Stimulated activated CD4-positive, alpha-beta T cell treated with anti-CD3 and anti-CD28 coated beads, Interleukin-15, amount 100 ng/mL, for 48 hours (primary cell): ENCODE results near the gene HEPH.
A peak's percentile ranks its signal among the peaks of the same experiment; 100 is the strongest.
"Not testable (repeated sequence)": the region's sequence is repeated elsewhere in the genome, so short reads cannot be mapped to it uniquely, and the experiment has no call there.

ENCODE experiments used
- DNase-seq, 2 donors: peaks; one replicate each; pipeline ENCODE4 v3.0.0-alpha.2; 2020; ENCODE audit warnings: low read depth in 2 of 2

HEPH gene, protein sequence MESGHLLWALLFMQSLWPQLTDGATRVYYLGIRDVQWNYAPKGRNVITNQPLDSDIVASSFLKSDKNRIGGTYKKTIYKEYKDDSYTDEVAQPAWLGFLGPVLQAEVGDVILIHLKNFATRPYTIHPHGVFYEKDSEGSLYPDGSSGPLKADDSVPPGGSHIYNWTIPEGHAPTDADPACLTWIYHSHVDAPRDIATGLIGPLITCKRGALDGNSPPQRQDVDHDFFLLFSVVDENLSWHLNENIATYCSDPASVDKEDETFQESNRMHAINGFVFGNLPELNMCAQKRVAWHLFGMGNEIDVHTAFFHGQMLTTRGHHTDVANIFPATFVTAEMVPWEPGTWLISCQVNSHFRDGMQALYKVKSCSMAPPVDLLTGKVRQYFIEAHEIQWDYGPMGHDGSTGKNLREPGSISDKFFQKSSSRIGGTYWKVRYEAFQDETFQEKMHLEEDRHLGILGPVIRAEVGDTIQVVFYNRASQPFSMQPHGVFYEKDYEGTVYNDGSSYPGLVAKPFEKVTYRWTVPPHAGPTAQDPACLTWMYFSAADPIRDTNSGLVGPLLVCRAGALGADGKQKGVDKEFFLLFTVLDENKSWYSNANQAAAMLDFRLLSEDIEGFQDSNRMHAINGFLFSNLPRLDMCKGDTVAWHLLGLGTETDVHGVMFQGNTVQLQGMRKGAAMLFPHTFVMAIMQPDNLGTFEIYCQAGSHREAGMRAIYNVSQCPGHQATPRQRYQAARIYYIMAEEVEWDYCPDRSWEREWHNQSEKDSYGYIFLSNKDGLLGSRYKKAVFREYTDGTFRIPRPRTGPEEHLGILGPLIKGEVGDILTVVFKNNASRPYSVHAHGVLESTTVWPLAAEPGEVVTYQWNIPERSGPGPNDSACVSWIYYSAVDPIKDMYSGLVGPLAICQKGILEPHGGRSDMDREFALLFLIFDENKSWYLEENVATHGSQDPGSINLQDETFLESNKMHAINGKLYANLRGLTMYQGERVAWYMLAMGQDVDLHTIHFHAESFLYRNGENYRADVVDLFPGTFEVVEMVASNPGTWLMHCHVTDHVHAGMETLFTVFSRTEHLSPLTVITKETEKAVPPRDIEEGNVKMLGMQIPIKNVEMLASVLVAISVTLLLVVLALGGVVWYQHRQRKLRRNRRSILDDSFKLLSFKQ

DNA sequence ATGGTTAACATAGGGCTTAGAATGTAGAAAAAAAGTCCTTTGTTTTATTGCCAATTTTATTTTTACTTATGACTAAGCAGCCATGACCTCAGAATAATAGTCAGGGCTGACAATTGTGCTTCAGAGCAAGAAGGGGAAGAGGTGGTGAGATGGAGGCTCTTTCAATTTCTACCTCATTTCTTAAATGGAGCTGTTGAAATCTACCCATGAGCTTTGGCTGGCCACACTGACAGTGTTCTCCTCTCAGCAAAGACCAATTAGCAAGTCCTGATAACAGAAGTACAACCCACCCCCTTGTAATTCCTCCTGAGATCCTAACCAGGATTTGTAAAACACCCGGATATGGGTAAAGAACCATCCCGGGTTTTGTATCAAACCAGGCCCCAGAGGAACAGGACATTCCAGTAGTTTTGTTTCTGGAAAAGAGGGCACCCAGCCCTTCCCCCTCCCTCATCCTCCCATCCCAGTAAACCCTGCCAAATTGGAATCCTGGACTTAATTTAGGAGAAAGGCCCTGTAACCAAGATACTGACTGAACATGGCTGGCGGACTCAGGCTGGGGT is at the start of gene HEPH:
Gene HEPH, plus strand, starts transcription at position 399 of the 563 bp plus-strand sequence. CDS start 6,324 bp downstream, outside the sequence.
- DNase-seq, result no peak

DNA sequence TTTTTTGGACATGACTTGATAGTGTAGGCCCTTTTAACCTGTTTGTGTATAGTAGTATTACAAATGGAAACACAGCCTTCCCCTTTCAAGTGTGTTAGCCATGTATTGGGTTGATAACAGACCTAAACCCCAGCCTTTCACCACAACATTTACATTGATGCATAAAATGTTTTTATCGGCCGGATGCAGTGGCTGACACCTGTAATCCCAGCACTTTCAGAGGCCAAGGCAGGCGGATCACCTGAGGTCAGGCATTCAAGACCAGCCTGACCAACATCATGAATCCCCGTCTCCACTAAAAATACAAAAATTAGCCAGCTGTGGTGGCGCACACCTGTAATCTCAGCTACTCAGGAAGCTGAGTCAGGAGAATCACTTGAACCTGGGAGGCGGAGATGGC is 45.3 kb upstream of the HEPH start:
- not testable (repeated sequence) for DNase-seq

DNA sequence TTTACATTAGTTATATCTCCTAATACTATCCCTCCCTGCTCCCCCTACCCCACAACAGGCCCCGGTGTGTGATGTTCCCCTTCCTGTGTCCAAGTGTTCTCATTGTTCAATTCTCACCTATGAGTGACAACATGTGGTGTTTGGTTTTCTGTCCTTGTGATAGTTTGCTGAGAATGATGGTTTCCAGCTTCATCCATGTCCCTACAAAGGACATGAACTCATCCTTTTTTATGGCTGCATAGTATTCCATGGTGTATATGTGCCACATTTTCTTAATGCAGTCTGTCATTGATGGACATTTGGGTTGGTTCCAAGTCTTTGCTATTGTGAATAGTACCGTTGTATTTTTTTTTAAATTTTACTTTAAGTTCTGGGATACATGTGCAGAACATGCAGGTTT is 42.7 kb upstream of the HEPH start:
- DNase-seq, result not testable (repeated sequence)

DNA sequence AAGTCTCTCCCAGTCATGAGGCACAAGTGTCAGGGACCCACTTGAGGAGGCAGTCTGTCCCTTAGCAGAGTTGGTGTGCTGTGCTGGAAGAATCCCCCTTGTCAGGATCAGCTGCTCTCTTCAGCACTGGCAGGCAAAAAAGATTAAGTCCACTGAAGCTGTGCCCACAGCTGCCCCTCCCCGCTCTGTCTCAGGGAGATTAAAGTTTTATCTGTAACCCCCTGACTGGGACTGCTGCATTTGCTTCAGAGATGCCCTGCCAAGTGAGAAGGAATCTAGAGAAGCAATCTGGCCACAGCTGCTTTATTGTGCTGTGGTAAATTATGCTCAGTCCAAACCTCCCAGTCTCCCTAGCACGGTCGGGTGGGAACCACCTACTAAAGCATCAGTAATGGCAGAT is 37.4 kb upstream of the HEPH start:
- DNase-seq, result no peak

DNA sequence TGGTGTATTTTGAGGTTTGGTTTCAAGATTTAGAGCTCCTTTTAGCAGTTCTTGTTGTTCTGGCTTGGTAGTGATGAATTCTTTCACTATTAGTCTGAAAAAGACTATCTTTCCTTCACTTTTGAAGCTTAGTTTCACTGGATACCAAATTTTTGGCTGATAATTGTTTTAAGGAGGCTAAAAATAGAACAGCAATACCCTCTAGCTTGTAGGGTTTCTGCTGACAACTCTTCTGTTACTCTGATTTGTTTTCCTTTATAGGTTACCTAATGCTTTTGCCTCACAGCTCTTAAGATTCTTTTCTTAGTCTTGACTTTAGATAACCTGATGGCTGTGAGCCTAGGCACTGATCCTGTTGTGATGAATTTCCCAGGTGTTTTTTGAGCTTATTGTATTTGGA is 33.6 kb upstream of the HEPH start:
- no peak for DNase-seq

DNA sequence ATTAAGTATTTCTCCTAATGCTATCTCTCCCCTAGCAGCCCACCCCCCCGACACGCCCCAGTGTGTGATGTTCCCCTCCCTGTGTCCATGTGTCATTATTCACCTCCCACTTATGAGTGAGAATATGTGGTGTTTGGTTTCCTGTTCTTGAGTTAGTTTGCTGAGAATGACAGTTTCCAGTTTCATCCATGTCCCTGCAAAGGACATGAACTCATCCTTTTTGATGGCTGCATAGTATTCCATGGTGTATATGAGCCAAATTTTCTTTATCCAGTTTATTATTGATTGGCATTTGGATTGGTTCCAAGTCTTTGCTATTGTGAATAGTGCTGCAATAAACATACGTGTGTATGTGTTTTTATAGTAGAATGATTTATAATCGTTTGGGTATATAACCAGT is 28.8 kb upstream of the HEPH start:
- not testable (repeated sequence) for DNase-seq

DNA sequence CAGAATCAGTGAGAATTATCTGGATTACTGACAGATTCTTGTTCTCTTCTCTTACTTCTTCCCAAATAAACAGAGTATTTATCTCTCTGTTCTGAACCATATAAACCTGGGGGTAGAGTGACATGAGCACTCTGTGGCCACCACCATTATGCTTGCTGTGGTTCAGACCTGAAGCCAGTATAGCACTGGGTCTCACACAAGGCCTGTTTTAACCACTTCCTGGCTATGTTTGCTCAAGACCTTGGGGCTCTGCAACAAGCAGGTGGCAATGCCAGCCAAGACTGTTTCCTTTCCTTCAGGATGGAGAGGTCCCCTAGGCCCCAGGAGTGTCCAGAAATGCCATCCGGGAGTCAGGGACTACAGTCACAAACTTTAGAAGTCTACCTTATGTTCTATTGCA is 21.7 kb upstream of the HEPH start:
- no peak for DNase-seq

DNA sequence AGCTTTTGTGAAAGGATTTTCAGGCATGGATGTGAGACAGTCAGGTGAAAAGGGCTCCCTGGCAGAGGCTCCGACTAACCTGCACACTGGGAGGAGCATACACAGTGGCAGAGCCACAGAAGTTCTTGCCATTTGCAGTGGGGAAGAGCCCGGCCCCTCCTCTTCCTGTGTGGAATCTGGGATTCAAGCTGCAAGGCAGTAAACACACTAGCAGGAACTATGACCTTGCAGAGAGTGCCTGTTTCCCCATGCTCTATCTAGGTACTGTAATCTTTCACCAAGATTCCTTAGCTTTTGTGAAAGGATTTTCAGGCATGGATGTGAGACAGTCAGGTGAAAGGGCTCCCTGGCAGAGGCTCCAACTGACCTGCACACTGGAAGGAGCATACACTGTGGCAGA is 19.8 kb upstream of the HEPH start:
- DNase-seq, result no peak

DNA sequence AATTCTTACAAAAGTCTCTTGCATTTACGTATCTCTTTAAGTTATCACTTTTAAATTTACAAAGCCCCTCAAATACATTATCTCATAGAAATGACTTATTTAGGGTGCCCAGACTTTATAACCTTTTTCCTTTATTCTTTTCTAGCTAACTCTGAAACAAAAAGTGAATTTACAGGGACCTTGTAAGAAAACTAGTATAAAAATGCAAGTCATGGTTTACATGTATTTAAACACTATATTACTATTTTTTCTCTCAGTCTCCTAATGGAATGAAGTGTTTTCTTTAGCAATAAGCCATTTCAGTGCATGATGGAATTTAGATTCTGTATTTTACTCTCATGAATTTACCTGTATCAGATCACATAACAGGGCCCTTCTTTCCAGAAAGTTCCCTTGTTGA is 14.5 kb upstream of the HEPH start:
- DNase-seq, result no peak

DNA sequence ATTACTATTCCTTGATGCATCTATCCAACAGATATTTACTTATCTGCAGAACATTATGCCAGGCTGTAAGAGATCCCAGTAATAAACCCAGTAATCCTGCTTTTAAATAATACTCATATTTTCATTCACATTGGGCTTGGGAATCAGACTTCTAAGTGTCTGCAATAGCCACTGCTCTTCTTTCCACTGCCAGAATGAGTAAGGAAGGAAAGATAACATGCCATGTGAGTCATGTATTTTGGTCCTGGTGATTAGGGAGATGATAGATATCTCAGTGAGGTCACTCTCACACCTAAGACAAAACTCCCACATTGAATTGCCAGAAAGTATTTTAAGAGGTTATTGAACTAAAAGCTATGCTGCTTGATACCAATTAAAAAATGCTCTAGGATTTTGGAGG is 13.9 kb upstream of the HEPH start:
- DNase-seq, result no peak

DNA sequence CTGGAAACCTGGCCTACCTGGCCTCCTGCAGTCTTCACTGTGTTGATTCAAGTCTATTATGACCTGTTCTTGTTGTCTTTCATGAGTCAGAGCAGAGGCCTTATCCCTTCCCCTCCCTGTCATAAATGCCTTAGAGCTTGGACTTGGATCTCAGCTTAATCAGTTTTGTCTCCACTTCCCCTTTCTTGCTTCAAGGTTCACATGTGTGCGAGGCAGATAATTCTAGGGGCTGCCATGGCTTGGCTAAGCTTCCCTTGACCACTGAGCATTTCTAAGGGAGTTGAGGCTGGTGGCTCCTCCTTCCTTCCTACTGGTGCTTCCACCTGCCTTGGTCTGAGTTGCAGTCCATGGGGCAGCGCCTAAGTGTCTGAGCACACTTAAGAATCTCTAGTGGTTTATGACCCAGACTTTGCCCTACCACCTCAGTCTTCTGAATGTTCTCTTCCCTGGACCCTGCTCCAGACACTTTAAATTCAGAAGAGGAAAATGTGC is 1.7 kb upstream of the HEPH start:
- no peak for DNase-seq

DNA sequence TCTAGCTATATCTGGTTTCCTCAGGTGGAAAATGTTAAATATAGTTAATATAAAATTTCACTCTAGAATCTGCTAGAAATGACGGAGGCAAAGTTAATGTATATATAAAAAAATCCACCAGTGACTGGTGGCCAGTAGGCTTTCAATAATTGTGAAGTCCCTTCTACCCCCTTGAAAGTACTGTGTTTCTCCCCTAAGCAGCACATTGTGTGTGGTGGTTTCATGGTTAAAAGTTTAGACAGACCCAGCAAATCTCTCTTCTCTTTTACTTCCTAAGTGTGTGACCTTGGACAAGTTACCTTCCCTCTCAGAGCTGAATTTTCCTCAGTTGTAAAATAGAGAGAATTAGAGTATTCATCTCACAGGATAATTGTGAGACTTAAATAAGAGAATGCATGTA is 600 bp upstream of the HEPH start:
- DNase-seq, result no peak

DNA sequence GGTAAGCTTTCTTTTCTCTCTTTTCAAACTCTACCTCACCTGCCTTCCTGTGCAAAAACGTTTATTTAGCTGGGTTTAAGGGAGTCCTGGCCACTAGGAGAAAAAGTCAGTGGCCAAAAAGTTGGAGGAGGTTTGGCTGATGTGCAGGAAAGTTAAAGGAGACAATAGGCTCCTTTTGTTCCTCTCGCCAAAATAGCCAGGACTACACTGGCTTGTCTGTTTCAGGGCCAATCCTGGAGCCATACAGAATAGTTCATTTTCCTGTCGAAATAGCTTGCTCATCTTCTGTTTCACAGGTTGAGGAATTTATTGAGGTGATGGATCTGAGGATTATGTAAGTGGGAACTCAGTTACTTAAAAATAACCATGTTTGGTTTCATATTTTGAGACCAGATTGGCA is 423 bp downstream of the HEPH start:
- no peak for DNase-seq

DNA sequence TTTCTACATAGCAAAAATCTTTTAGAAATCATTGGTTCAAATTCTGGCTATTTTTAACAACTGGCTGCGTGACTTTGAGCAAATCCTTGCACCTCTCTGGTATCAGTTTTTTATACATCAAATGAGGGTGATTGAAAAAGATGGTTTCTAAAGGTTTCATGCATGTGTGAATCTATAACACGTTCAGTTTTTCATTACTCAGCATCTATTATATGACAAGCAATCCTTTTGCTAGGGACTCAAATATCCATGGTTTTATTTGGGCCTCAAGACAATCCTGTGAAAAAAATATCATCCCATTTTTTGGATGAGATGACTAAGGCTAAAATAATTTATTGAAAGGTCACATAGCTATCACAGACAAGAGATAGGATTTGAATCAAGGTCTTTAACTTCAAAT is 884 bp downstream of the HEPH start:
- no peak for DNase-seq

DNA sequence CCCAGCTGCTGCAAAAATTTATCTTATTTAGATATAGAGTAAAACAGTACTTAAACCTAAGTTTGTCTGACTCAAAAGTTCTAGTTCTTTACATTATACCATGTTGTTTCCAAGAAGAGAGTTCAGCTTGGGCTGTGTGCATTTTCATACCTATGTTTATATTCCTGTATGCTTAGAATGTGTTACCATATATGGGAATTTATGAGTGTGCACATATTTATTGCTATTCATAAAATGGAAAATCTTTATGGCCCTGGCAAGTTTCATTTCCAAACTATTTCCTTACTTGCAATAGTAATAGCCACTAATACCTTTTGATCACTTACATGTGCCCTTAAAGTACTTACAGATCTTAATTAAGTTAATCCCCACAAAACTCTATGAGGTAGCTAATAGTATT is 2.6 kb downstream of the HEPH start:
- no peak for DNase-seq

DNA sequence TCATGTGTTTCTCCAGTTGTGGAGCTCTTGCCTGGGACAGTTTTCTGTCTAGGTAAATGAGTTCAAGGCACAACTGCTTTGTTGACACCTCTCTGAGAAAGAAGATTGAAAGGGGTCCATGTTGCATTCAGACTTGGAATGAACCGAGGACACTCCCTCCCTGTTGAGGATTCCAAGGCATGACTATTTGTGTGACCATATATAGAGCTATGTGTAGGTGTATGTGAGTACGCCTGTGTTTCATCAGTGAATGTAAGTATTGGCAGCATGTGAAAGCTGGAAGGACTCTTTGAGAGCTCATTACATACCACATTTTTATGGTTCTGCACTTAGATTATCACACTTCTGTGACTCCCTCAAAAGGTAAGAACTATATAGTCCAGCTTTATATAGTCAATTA is 3.4 kb downstream of the HEPH start:
- DNase-seq, result no peak

DNA sequence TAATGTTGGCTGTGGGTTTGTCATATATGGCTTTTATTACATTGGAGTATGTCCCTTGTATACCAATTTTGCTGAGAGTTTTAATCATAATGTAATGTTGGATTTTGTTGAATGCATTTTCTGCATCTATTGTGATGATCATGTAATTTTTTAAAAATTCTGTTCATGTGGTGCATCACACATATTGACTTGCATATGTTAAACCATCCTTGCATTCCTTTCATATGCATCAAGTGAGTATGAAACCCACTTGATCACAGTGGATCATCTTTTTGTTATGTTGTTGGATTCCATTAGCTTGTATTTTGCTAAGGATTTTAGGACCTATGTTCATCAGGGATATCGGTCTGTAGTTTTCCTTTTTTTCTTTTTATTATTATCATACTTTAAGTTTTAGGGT is 12.1 kb downstream of the HEPH start:
- DNase-seq, result no peak

DNA sequence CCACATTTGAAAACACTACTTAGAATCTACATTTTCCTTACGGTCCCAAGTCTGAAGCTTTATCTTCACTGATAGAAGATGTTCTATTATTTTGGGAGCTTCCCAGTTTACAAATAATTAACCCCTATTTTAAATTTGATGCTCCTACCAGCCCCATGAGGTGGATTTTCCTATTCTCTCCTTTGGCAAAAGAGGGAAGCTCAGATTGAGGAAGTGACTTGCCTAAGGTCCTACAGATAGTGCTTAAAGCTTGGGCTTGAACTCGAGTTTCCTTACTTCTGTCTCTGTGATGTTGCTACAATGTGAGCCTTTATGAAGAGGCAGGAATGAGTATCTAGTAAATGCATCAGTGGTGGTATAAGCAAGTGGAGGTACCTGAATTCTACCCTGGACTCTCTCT is 27.5 kb downstream of the HEPH start:
- no peak for DNase-seq

DNA sequence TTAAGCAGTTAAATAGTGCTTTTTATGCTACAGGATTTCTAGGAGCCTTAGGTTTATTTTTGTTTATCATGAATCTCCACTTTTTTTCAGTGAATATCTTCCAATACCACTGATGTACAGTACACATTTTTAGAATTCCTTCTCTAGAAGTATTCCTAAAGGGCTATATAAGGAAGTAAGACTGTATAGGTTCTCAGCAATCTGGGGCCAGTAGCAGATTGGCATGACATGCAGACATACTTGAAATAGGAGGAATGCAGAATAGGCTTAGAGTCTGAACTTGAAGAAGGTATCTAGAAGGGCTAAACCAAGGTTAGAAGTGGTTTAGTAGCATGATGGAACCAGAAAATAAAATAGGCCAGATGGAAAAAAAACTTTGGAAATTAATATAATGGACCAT is 29.8 kb downstream of the HEPH start:
- DNase-seq, result no peak

DNA sequence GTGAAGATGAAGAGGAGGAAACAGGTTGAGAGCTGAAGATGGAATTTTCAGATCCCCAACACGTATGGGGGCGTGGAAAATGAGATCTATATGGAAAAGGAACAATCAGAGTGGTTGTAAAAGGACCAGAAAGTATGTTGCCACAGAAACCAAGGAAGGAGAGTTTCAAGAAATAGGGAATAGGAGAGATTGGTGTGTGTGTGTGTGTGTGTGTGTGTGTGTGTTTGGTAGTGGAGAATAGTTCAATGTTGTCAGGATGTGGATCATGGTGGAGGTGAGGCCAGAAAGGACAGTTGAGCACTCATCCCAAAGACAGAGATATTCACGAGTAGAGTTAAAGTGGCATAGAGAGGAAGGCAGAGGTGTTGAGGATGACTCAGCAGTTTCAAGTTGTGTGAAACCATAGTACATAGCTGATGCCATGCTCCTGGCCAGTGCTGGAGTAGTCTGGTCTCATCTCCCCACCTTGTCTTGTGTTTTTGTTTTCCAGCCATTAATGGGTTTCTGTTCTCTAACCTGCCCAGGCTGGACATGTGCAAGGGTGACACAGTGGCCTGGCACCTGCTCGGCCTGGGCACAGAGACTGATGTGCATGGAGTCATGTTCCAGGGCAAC is 36.1 kb downstream of the HEPH start:
- peak in 1 of 2 donors; percentile 1 for DNase-seq
